GM21786 (cell line): Measurements from ENCODE around the gene SUPT6H.
"Not testable (repeated sequence)": the region's sequence is repeated elsewhere in the genome, so short reads cannot be mapped to it uniquely, and the experiment has no call there.

Experiments
- ATAC-seq: cut with Tn5 transposase; IDR thresholded peaks from one replicate; pipeline ENCODE4 v1.9.1; 2021; ENCODE audit not compliant: unreplicated experiment

Gene SUPT6H

GRCh38 chr17:28646039-28646754, 15.8 kb upstream of the SUPT6H start:
- ATAC-seq = no peak

GRCh38 chr17:28648698-28649097, 13.3 kb upstream of the SUPT6H start:
- no peak for ATAC-seq

- no peak for ATAC-seq
Observed at GRCh38 chr17:28655160-28655559, 6.8 kb upstream of the SUPT6H start.

GRCh38 chr17:28657756-28658155, 4.2 kb upstream of the SUPT6H start:
- no peak for ATAC-seq

GRCh38 chr17:28658342-28658741, 3.7 kb upstream of the SUPT6H start:
- ATAC-seq = not testable (repeated sequence)

GRCh38 chr17:28658766-28659496, 3.1 kb upstream of the SUPT6H start:
- not testable (repeated sequence) for ATAC-seq

- not testable (repeated sequence) for ATAC-seq
Observed at GRCh38 chr17:28659497-28659881, 2.5 kb upstream of the SUPT6H start.

- no peak for ATAC-seq
Observed at GRCh38 chr17:28662527-28662829, 473 bp downstream of the SUPT6H start.

- ATAC-seq = no peak
Observed at GRCh38 chr17:28663723-28664122, 1.7 kb downstream of the SUPT6H start.

GRCh38 chr17:28665994-28666393, 4.0 kb downstream of the SUPT6H start:
- ATAC-seq = no peak

- ATAC-seq = no peak
Observed at GRCh38 chr17:28667870-28668269, 5.9 kb downstream of the SUPT6H start.

GRCh38 chr17:28669918-28670317, 7.9 kb downstream of the SUPT6H start:
- no peak for ATAC-seq

GRCh38 chr17:28675490-28675889, 13.5 kb downstream of the SUPT6H start:
- ATAC-seq = no peak

GRCh38 chr17:28675980-28676379, 14.0 kb downstream of the SUPT6H start:
- no peak for ATAC-seq

- ATAC-seq = no peak
Observed at GRCh38 chr17:28682655-28683054, 20.6 kb downstream of the SUPT6H start.

- ATAC-seq = no peak
Observed at GRCh38 chr17:28684963-28685362, 23.0 kb downstream of the SUPT6H start.

GRCh38 chr17:28685366-28685765, 23.4 kb downstream of the SUPT6H start:
- no peak for ATAC-seq

- no peak for ATAC-seq
Observed at GRCh38 chr17:28686296-28686695, 24.3 kb downstream of the SUPT6H start.

GRCh38 chr17:28688481-28688880, 26.5 kb downstream of the SUPT6H start:
- no peak for ATAC-seq

GRCh38 chr17:28689011-28689410, 27.0 kb downstream of the SUPT6H start:
- no peak for ATAC-seq

- ATAC-seq = no peak
Observed at GRCh38 chr17:28693869-28694268, 31.9 kb downstream of the SUPT6H start.

GRCh38 chr17:28698253-28698941, 36.4 kb downstream of the SUPT6H start:
- ATAC-seq = no peak
